ENCODE results near the gene GSTA2. TPM values are rescaled to one million over a fixed set of nuclear protein-coding genes. Genes with fewer than 3 reads are reported as not detected.
"Not testable (repeated sequence)": the region's sequence is repeated elsewhere in the genome, so short reads cannot be mapped to it uniquely, and the experiment has no call there.

Gene GSTA2
- polyA plus RNA-seq, 1 of the 3 experiments (the other 2 are of a cell fraction), result not detected

GRCh38 chr6:52757651-52758338, 5.5 kb downstream of the GSTA2 start:
- H3F3A ChIP-seq (replicated peaks; ENCODE audit: insufficient read depth); H3K79me2 ChIP-seq (ENCODE audit: insufficient read depth); H3K4me1 ChIP-seq (ENCODE audit: control insufficient read depth in 1 of 2, insufficient read depth in 2 of 2, low read depth in 1 of 2, low read length in 1 of 2); H3K9me3 ChIP-seq; H3K4me2 ChIP-seq; POLR2A ChIA-PET; H3K9me2 ChIP-seq; H3K36me3 ChIP-seq (replicated peaks in 1 of 2; ENCODE audit: control insufficient read depth in 1 of 2, insufficient read depth in 2 of 2, low read length in 1 of 2); CTCF ChIA-PET; H3K27ac ChIP-seq (ENCODE audit: low read depth in 2 of 2, low read length in 1 of 2); H2AFZ ChIP-seq (ENCODE audit: low read depth); H4K20me1 ChIP-seq (ENCODE audit: insufficient read depth); H3K4me3 ChIP-seq (ENCODE audit: low read depth in 2 of 2, low read length in 1 of 2); H3K9ac ChIP-seq; H3K27me3 ChIP-seq (ENCODE audit: insufficient read depth); DNase-seq: not testable (repeated sequence)
- 0 out of 2 replicates have a peak, but pooled peaks have one; percentile 17 for TF ChIP-seq NFIC (IDR thresholded peaks at IDR 0.05; ENCODE audit: borderline replicate concordance)
- whole genome bisulfite sequencing (ENCODE audit: low lambda C conversion rate), result 43% methylated on average over 7 of the region's 7 CpGs

- H3K27me3 ChIP-seq (ENCODE audit: insufficient read depth), result no peaks in the 10 kb centered on the region; the same call in 1 of the 2 replicates
- no peaks in the 10 kb centered on the region for H3K79me2 ChIP-seq (ENCODE audit: insufficient read depth)
- no peaks in the 10 kb centered on the region for H3K9me2 ChIP-seq
- no peak overlapping the region for H3K4me2 ChIP-seq
- POLR2A ChIA-PET, result no interaction called here
- DNase-seq, result no peak
- no peaks in the 10 kb centered on the region for H3K9me3 ChIP-seq
- no peaks in the 10 kb centered on the region for H4K20me1 ChIP-seq (ENCODE audit: insufficient read depth)
- H3K36me3 ChIP-seq (replicated peaks in 1 of 2; ENCODE audit: control insufficient read depth in 1 of 2, insufficient read depth in 2 of 2, low read length in 1 of 2), result no peaks in the 10 kb centered on the region
- no peak overlapping the region for H3K9ac ChIP-seq
- no peak for TF ChIP-seq EZH2phosphoT487 (IDR thresholded peaks at IDR 0.05; ENCODE audit: borderline replicate concordance, low read depth)
- TF ChIP-seq RCOR1 (IDR thresholded peaks at IDR 0.05; ENCODE audit: low read length), result no peak
- no peak overlapping the region for H3K27ac ChIP-seq (ENCODE audit: low read depth in 2 of 2, low read length in 1 of 2)
- no peak overlapping the region for H2AFZ ChIP-seq (ENCODE audit: low read depth)
- H3K4me1 ChIP-seq (ENCODE audit: control insufficient read depth in 1 of 2, insufficient read depth in 2 of 2, low read depth in 1 of 2, low read length in 1 of 2), result no peaks in the 10 kb centered on the region
- H3K4me3 ChIP-seq (ENCODE audit: low read depth in 2 of 2, low read length in 1 of 2), result no peak overlapping the region; a peak in 1 of 4 replicates
- WGBS (ENCODE audit: low lambda C conversion rate), result 9% methylated on average over 3 of the region's 3 CpGs
- no peaks in the 10 kb centered on the region for H3F3A ChIP-seq (replicated peaks; ENCODE audit: insufficient read depth)
- CTCF ChIA-PET, result no interaction called here
These were observed 8.8 kb downstream of the GSTA2 start for GRCh38 chr6:52754443-52754842.

DNA sequence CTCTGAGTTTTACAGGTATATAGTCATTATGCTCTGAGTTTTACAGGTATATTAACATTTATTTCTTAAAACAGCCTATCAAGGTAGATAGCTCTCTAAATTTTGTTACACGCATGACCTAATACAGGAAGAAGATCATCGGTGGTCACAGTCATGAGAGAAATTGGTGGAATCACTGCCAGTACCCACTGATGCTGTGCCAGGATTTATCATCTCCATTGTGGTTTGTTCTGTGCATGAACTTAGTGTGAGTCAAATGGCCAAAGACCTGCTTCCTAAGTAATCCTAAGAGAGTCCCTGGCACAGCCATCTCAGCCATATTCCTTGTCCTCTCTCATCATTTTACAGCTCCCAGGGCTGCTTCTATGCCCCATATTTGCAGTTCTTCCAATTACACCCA, 10.1 kb downstream of the GSTA2 start:
- 14% methylated on average over 2 of the region's 2 CpGs for WGBS (ENCODE audit: low lambda C conversion rate)
- H3F3A ChIP-seq (replicated peaks; ENCODE audit: insufficient read depth); H3K4me1 ChIP-seq (ENCODE audit: control insufficient read depth in 1 of 2, insufficient read depth in 2 of 2, low read depth in 1 of 2, low read length in 1 of 2); DNase-seq; H3K79me2 ChIP-seq (ENCODE audit: insufficient read depth); H3K4me2 ChIP-seq; H2AFZ ChIP-seq (ENCODE audit: low read depth); H3K36me3 ChIP-seq (replicated peaks in 1 of 2; ENCODE audit: control insufficient read depth in 1 of 2, insufficient read depth in 2 of 2, low read length in 1 of 2); H3K27ac ChIP-seq (ENCODE audit: low read depth in 2 of 2, low read length in 1 of 2); H3K4me3 ChIP-seq (ENCODE audit: low read depth in 2 of 2, low read length in 1 of 2); H3K27me3 ChIP-seq (ENCODE audit: insufficient read depth); POLR2A ChIA-PET; H3K9me3 ChIP-seq; H3K9ac ChIP-seq; H3K9me2 ChIP-seq; H4K20me1 ChIP-seq (ENCODE audit: insufficient read depth): not testable (repeated sequence)
- CTCF ChIA-PET, result interaction anchor here (0.6 kb wide), 1 partner anchor 349 kb away, joined by 3 read pairs; no protein-coding TSS in a partner anchor

DNA sequence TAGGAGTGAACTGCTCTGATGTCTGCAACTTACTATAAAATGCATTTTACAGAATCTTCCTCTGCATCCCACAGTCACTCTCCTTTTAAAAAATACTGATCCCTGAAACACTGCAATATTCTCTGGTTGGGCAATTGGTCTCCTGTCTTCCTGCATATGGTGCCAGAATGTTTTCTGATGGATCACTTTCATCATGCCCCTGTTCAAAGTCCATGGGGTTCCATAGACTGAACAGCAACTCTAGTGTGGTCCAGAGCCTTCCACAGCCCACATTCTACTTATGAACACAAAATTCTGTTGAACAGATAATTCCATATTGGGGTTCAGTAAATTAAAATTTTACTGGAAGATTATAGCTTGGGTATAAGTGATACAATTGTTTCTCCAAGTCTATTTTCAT, 11.0 kb downstream of the GSTA2 start:
- Histone ChIP-seq H3F3A (replicated peaks; ENCODE audit: insufficient read depth) (no peaks in the 10 kb centered on the region), H3K27me3 (ENCODE audit: insufficient read depth) (no peaks in the 10 kb centered on the region; the same call in 1 of the 2 replicates), H3K4me2 (no peak overlapping the region), H2AFZ (ENCODE audit: low read depth) (no peak overlapping the region), H3K4me3 (ENCODE audit: low read depth in 2 of 2, low read length in 1 of 2) (no peak overlapping the region), H3K4me1 (ENCODE audit: control insufficient read depth in 1 of 2, insufficient read depth in 2 of 2, low read depth in 1 of 2, low read length in 1 of 2) (no peaks in the 10 kb centered on the region), H3K27ac (ENCODE audit: low read depth in 2 of 2, low read length in 1 of 2) (no peak overlapping the region), H3K9ac (no peak overlapping the region), H3K9me2 (no peaks in the 10 kb centered on the region), H3K79me2 (ENCODE audit: insufficient read depth) (no peaks in the 10 kb centered on the region), H3K9me3 (no peaks in the 10 kb centered on the region), H3K36me3 (replicated peaks in 1 of 2; ENCODE audit: control insufficient read depth in 1 of 2, insufficient read depth in 2 of 2, low read length in 1 of 2) (no peaks in the 10 kb centered on the region), H4K20me1 (ENCODE audit: insufficient read depth) (no peaks in the 10 kb centered on the region)
- DNase-seq, result no peak
- ChIA-PET POLR2A (no interaction called here), CTCF (interaction anchor here (0.6 to 0.9 kb wide), 2 partner anchors 42 to 348 kb away, joined by 3 read pairs; no protein-coding TSS in a partner anchor)
- TF ChIP-seq YY1 (IDR thresholded peaks at IDR 0.05; ENCODE audit: low read depth) (no peak), SIN3A (IDR thresholded peaks at IDR 0.05; ENCODE audit: borderline replicate concordance, low read depth, low read length) (no peak), USF1 (IDR thresholded peaks at IDR 0.05; ENCODE audit: borderline replicate concordance, low read depth) (no peak), FOXJ3 (CRISPR knock-in tag; IDR thresholded peaks at IDR 0.05) (no peak), EP300 (IDR thresholded peaks at IDR 0.05; ENCODE audit: borderline replicate concordance in 1 of 2, low read depth in 1 of 2, low read length in 1 of 2) (no peak), POLR2AphosphoS5 (IDR thresholded peaks at IDR 0.05; ENCODE audit: low read depth, low read length) (no peak), SMC3 (IDR thresholded peaks at IDR 0.05; ENCODE audit: low read depth, low read length) (no peak), CTCF (IDR thresholded peaks at IDR 0.05) (no peak), TEAD4 (IDR thresholded peaks at IDR 0.05; ENCODE audit: borderline replicate concordance, insufficient read depth) (no peak)
- TF ChIP-seq, protein P1, sequence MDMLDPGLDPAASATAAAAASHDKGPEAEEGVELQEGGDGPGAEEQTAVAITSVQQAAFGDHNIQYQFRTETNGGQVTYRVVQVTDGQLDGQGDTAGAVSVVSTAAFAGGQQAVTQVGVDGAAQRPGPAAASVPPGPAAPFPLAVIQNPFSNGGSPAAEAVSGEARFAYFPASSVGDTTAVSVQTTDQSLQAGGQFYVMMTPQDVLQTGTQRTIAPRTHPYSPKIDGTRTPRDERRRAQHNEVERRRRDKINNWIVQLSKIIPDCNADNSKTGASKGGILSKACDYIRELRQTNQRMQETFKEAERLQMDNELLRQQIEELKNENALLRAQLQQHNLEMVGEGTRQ (IDR thresholded peaks at IDR 0.05; ENCODE audit: borderline replicate concordance, low read depth, low read length), result no peak
